ENCODE results near the gene RTP2.

Gene RTP2

DNA sequence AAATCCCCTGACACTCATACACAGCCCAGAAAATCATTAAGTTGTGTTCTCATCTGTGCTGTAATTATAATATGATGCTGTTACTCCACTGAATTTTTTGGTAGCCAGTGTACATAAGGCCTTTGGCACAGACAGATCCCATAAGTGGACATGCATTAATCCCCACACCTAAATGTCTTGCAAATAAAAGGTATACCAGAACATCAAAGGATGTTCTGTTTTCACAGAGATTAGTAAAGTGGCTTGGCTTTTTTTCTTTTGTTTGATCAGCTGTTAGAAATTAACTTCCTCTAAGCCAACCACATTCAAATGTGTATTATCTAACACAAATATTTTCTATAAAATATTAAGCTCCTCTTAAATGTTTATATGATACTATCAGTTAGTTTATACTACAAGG lies 34.8 kb downstream of the RTP2 start:
- no peak for DNase-seq (ENCODE audit: low spot score)

DNA sequence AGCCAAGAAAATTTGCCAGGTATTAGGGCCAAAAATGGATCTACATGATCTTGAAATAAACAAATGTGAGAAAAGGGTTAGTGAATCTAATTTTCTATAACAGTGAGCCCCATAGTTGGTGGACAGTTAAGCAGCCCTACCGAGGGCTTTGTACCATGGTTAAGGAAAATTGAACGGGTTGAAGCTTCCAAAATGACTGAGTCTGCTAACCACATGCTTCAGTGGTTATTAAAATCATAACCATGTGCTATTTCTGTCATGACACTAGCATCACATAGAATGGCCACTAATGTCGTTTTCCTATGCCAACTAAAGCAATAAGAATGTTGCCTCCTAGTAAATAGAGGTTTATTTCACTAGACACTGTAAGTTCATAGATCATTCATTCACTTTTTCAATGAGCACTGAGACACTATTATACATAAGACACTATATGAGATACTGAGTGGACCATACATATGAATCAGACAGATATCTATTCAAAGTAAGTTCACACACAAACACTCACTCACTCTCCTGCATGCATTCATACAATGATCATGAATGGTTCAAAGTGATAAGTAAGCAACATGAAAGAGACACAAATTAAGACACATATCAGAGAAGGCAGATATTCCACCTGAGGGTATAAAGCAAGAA lies 36.5 kb downstream of the RTP2 start:
- DNase-seq (ENCODE audit: low spot score): no peak

GRCh38 chr3:187665010-187665409 lies 37.3 kb downstream of the RTP2 start:
- no peak for DNase-seq (ENCODE audit: low spot score)

- no peak for DNase-seq (ENCODE audit: low spot score)
These were observed 39.4 kb downstream of the RTP2 start for GRCh38 chr3:187662848-187663409.

DNA sequence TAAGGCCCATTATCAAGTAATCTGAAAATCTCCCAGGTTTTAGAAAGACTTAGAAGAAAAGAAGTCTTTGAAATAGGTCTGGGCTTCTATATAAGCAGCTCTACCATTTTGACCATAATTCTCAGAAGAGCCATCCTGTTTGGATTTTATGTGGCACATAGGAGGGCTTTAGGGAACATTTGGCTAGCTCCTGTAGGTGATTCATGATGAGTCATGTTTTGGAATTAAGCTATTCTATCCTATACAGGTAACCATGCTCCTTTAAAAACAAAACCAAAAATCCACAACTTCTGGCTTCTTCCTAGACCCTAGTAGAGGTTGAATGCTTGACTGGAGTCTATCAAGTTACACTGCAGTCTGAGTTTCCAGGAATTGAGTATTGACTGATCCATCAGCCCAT lies 41.1 kb downstream of the RTP2 start:
- no peak for DNase-seq (ENCODE audit: low spot score)

DNA sequence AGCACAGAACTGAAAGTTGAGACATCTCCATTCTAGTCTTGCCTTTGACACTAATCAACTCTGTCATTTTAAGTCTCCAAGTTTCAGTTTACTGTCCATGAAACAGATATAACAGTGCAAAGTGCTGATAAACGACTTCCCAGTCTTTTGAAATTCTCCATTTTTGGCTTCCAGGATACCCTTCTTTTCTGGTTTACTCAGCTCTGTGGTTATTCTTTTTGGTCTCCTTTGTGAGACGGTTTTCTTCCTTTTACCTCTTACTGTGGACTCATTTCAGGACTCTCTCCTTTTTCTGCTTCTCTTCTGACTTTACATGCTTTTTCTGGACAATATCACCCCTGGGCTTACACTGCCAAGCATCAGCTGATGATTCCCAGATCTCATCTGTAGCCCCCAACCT lies 51.1 kb downstream of the RTP2 start:
- DNase-seq (ENCODE audit: low spot score): no peak

All from D341Med (cell line).